IPS DF 6.9 (cell line): ENCODE measurements around the gene ZNF691.
"Not testable (repeated sequence)": the region's sequence is repeated elsewhere in the genome, so short reads cannot be mapped to it uniquely, and the experiment has no call there.

Source experiments
- DNase-seq: peaks from one replicate; pipeline ENCODE4 v3.0.0-alpha.2; 2013; ENCODE audit warnings: low read depth, low spot score
- H3K27ac ChIP-seq: one replicate; pipeline ENCODE4 v1.5.1; 2013; ENCODE audit warnings: low read length, control low read depth
- H3K27me3 ChIP-seq: 2 replicates; pipeline ENCODE4 v1.6.1; 2013; ENCODE audit warnings: mild to moderate bottlenecking, low read length; ENCODE audit not compliant: control insufficient read depth, insufficient read depth
- H3K36me3 ChIP-seq: 2 replicates; pipeline ENCODE4 v1.6.1; 2013; ENCODE audit warnings: low read length; ENCODE audit not compliant: control insufficient read depth, insufficient read depth
- H3K4me1 ChIP-seq: 2 replicates; pipeline ENCODE4 v1.6.1; 2013; ENCODE audit warnings: low read length; ENCODE audit not compliant: control insufficient read depth, insufficient read depth
- H3K4me3 ChIP-seq: 2 replicates; pipeline ENCODE4 v1.5.1; 2013; ENCODE audit warnings: mild to moderate bottlenecking, low read length
- H3K9me3 ChIP-seq: 2 replicates; pipeline ENCODE4 v1.6.1; 2013; ENCODE audit warnings: low read length, inconsistent platforms; ENCODE audit not compliant: control insufficient read depth, insufficient read depth
- WGBS: extraction: QIAGEN DNeasy Blood & Tissue Kit; methylation state at CpG from one replicate; pipeline ENCODE4 v1.1.7; 2013; ENCODE audit warnings: mixed read lengths, missing lambda C conversion rate; ENCODE audit not compliant: insufficient read length, insufficient coverage; 5-methylcytosine and 5-hydroxymethylcytosine counted together

The ZNF691 gene

DNA sequence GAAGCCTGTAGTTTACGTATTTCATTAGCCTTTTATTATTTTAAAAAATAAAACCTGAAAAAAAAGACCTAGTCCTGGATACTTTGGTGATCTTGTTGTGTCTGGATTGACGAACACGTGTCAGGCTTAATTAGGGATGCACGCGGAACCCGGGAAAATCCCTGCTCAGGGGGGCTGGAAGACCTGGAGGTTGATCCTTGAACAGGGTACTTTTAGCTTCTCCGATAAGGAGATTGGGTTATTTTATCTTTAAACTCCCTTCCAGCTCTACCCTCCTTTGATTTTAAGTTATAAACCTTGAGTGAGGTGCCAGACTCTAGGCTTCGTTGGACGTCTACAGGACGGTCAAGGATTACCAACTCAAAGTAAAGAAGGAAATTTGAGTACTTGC, 552 bp upstream of the ZNF691 start:
- Histone ChIP-seq H3K4me1 (peaks cover 2% of the 10 kb centered on the region; the same call in 1 of the 2 replicates), H3K9me3 (no peaks in the 10 kb centered on the region), H3K4me3 (peak overlapping the region; percentile 44; the same call in 1 of the 2 replicates), H3K27me3 (no peaks in the 10 kb centered on the region), H3K27ac (no peak overlapping the region), H3K36me3 (peaks cover 1% of the 10 kb centered on the region; the same call in 1 of the 2 replicates)
- no CpG with 5 or more reads among the region's 10 CpGs for WGBS
- DNase-seq, result no peak

DNA sequence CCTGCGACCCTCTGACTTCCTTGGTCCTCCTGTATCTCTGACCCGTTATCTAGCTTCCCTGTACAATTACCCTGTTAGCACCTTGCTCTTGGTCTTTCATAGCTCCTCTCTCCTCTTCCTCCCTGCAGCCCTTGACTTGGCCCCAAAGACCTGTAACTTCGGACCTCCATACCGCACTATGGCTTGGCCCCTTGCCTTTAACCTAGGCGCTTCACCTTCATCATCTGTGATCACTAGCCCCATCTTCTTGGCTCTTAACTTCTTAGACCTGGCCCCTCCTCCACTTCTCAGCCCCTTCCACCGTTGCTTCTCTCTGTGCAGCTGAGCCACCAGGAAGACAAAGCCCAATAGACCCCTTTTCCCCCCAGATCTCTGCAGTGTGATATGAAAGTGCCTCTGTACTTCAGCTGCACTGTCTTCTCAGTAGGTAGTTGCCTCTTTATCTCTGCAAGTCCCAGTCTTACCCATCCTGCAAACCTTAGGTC, 740 bp downstream of the ZNF691 start:
- DNase-seq, result no peak
- Histone ChIP-seq H3K9me3 (no peaks in the 10 kb centered on the region), H3K27me3 (no peaks in the 10 kb centered on the region), H3K4me3 (peak overlapping the region; percentile 84), H3K27ac (no peak overlapping the region), H3K36me3 (peaks cover 9% of the 10 kb centered on the region), H3K4me1 (peaks cover 2% of the 10 kb centered on the region; the same call in 1 of the 2 replicates)
- WGBS, result no CpG with 5 or more reads among the region's 6 CpGs

DNA sequence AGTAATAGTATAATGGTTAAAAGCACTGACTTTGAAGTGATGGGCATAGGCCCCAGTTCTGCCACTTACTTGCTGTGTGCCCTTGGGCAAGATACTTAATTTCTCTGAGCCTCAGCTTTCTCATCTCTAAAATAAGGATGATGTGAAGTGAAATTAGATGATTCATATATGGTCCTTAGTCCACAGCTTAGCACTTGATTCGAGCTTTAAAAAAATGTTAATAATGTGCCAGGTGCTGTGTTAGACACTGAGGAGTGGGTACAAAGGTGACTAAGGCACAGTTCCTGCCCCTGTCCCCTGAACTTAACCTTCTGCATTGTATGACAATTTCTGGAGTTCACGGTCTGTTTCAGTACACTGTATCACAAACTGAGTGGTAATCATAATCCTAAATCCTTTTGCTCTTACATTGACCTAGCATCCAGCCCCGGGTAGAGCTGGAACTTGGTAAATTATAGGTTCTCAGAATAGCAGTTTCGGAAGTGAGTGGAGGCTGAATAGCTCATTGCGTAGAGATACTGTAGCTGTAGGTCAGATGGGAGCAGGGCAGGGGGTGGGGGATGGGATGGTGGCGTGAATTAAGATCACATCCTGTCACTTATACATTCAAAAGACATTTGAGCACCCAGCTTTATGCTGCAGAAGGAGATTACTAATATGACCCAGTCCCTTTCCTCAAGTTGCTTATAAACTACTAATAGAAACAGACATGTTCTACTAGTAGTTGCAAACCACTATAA, 1.5 kb downstream of the ZNF691 start:
- Histone ChIP-seq H3K27ac (no peak overlapping the region), H3K27me3 (no peaks in the 10 kb centered on the region), H3K4me1 (peaks cover 2% of the 10 kb centered on the region; the same call in 1 of the 2 replicates), H3K36me3 (peaks cover 9% of the 10 kb centered on the region), H3K4me3 (no peak overlapping the region), H3K9me3 (no peaks in the 10 kb centered on the region)
- WGBS, result no CpG with 5 or more reads among the region's 6 CpGs
- DNase-seq, result no peak

DNA sequence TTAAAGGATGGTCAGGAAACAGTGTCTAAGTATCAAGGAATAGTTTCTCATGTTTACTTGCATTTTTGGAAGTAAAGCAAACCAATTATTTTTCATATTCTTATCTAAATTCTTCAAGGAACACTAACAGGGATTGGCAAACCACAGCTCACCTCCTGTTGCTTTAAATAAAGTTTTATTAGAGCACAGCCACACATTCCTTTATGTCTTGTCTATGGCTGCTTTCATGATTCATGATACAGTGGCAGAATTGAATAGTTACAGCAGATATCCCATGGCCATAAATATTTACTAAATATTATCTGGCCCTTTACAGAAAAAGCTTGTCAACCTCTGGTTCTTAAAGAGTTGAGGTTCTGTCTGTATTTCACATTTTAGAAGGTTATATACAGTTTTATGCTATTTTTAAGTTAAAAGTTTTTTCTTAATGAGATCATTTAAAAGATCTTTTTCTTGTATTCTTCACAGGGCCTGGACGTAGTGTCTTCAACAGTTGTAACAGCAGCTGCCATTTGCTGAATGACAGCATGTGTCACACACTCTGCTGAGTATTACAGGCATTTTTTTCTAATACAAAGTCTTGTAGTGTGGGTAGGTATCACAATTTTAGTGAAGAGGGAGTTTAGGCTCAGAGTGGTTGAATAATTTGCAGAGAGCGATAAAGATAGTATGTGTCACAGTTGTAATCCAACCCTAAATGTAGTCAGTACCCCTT, 2.6 kb downstream of the ZNF691 start:
- no peak overlapping the region for H3K27ac ChIP-seq
- H3K4me1 ChIP-seq, result peaks cover 2% of the 10 kb centered on the region; the same call in 1 of the 2 replicates
- no peaks in the 10 kb centered on the region for H3K9me3 ChIP-seq
- no peaks in the 10 kb centered on the region for H3K27me3 ChIP-seq
- DNase-seq, result no peak
- no peak overlapping the region for H3K4me3 ChIP-seq
- no CpG with 5 or more reads among the region's 2 CpGs for WGBS
- H3K36me3 ChIP-seq, result peaks cover 9% of the 10 kb centered on the region

DNA sequence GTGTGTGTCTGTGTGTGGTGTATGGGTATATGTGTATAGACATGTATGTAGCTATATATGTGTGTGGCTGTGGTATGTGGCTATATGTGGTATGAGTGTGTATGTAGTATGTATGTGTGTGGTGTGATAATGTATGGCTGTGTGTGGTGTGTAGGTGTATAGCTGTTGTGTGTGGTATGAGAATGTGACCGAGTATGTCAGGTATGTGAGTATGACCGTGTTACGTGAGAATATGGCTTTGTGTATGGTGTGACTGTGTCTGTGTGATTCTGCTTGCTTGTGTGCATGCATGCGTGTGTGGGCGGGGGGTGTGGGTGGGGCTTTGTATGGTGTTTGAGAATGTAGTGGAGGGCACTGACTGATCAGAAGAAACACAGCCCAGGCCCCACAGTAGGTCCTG, 3.5 kb downstream of the ZNF691 start:
- H3K4me1 ChIP-seq, result peaks cover 2% of the 10 kb centered on the region; the same call in 1 of the 2 replicates
- DNase-seq, result no peak
- H3K4me3 ChIP-seq, result no peak overlapping the region
- peaks cover 9% of the 10 kb centered on the region for H3K36me3 ChIP-seq
- H3K27me3 ChIP-seq, result no peaks in the 10 kb centered on the region
- 100% methylated on average over 1 of the region's 5 CpGs for whole genome bisulfite sequencing
- no peaks in the 10 kb centered on the region for H3K9me3 ChIP-seq
- H3K27ac ChIP-seq, result no peak overlapping the region

DNA sequence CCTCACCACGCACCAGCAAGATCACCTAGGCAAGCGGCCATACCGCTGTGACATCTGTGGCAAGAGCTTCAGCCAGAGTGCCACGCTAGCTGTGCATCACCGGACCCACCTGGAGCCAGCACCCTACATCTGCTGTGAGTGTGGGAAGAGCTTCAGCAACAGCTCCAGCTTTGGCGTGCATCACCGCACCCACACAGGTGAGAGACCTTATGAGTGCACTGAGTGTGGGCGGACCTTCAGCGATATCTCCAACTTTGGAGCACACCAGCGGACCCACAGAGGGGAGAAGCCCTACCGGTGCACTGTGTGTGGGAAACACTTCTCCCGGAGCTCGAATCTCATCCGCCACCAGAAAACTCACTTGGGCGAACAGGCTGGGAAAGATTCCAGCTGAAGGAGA, 5.0 kb downstream of the ZNF691 start:
- Histone ChIP-seq H3K9me3 (no peaks in the 10 kb centered on the region), H3K4me1 (peaks cover 2% of the 10 kb centered on the region; the same call in 1 of the 2 replicates), H3K4me3 (no peak overlapping the region), H3K36me3 (peaks cover 9% of the 10 kb centered on the region), H3K27me3 (no peaks in the 10 kb centered on the region), H3K27ac (no peak overlapping the region)
- no CpG with 5 or more reads among the region's 15 CpGs for WGBS
- DNase-seq, result no peak

DNA sequence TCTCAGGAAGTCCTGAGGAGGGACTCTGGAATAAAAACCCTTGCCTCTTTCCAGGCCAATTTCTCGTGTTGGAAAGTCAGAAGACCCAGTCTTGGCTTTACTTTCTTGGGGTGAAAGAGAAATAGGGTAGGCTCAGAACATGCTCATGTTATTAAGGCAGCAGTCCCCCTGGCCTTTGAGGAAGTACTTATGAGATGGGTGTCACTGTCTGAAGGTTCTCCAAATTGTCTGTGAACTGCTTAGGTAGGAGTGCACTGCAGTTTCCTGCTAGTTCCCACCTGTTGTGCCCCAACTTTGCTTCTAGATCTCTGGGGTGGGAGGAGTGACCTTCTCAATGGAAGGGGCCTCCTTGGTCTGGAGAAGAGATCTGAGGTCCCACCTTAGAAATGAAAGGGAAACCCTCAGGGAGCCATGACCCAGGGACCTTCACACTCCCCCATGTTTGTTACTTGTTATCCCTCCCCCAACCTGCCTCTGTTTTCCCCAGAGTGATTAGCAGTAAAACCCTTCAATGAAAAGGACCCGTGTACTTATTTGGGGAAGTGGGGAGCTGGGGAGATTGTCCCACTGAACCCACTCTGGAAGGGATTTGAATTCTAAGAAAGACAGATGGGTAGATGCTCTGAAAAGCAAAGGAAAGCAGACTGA, 5.7 kb downstream of the ZNF691 start:
- DNase-seq, result no peak
- Histone ChIP-seq H3K4me3 (no peak overlapping the region), H3K27ac (no peak overlapping the region), H3K4me1 (peaks cover 2% of the 10 kb centered on the region; the same call in 1 of the 2 replicates), H3K36me3 (peaks cover 9% of the 10 kb centered on the region), H3K9me3 (no peaks in the 10 kb centered on the region), H3K27me3 (no peaks in the 10 kb centered on the region)
- WGBS, result no CpG with 5 or more reads among the region's 2 CpGs

DNA sequence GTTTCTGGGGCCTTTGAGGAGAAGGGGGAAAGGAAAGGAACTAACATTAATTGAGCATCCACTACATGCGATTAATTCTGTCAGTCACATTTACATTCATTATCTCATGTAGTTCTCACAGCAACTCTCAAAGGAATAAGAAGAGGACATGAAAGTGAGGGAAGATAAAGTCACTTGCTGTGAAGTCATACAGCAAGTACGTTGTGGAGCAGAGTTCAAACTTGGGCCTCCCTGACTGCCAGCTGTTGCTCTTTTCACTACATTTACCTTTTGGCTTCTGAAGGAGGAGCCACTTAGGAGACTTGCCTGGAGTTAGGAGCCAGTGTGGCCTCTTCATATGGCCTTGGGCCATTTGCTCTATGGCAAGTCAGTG, 6.2 kb downstream of the ZNF691 start:
- peaks cover 9% of the 10 kb centered on the region for H3K36me3 ChIP-seq
- no peak overlapping the region for H3K27ac ChIP-seq
- no CpG with 5 or more reads among the region's 2 CpGs for WGBS
- no peaks in the 10 kb centered on the region for H3K9me3 ChIP-seq
- DNase-seq, result no peak
- no peak overlapping the region for H3K4me3 ChIP-seq
- no peaks in the 10 kb centered on the region for H3K27me3 ChIP-seq
- peaks cover 2% of the 10 kb centered on the region; the same call in 1 of the 2 replicates for H3K4me1 ChIP-seq

DNA sequence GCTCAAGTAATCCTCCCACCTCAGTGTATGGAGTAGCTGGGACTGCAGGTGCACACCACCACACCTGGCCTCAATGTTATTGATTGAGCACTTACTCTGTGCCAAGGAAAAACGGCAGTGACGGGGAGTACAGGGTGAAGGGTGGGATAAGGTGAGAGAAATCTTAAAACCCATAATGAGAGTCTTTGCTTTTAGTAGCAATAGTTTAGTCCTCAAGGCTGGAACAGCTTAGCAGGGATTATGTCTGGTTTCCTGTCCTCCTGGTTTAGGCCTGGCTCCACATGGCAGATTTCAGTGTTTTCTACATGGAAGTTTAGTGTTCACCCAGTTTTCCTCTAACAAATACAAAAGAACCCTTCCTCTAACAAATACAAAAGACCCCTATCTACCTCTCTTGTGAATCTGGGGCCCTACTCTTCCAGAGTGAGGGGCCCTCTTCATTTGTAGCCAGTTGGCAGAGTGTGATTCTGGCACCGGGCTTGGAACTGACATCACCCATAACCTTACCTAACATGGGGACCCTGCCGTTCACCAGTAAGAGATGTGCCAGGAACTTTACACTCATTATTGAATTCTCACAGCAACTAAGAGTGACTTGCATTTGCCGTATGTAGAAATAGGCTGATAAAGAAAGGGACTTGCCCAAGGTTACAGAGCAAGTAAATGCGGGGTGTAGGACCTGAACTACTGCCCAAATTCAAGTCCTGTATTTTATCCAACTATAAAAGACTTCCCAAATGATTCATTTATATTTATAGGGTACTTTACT, 6.9 kb downstream of the ZNF691 start:
- peaks cover 9% of the 10 kb centered on the region for H3K36me3 ChIP-seq
- H3K27me3 ChIP-seq, result no peaks in the 10 kb centered on the region
- H3K9me3 ChIP-seq, result no peaks in the 10 kb centered on the region
- no peak overlapping the region for H3K27ac ChIP-seq
- no peak overlapping the region for H3K4me3 ChIP-seq
- no peak for DNase-seq
- WGBS, result no CpG with 5 or more reads among the region's 6 CpGs
- H3K4me1 ChIP-seq, result peaks cover under 1% of the 10 kb centered on the region; the same call in 1 of the 2 replicates

DNA sequence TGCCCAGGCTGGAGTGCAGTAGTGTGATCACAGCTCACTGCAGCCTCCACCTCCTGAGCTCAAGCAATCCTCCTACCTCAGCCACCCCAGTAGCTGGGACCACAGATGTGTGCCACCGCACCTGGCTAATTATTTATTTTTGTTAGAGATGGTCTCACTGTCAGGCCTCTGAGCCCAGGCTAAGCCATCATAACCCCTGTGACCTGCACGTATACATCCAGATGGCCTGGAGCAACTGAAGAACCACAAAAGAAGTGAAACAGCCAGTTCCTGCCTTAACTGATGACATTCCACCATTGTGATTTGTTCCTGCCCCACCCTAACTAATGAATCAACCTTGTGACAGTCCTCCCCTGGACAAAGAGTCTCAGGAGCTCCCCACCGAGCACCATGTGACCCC, 10.1 kb downstream of the ZNF691 start:
- WGBS, result no CpG with 5 or more reads among the region's 3 CpGs
- not testable (repeated sequence) for H3K27me3 ChIP-seq, H3K36me3 ChIP-seq, DNase-seq, H3K4me1 ChIP-seq, H3K27ac ChIP-seq, H3K4me3 ChIP-seq, H3K9me3 ChIP-seq
